Measurements from ENCODE around the gene SLC22A3.
"Not testable (repeated sequence)": the region's sequence is repeated elsewhere in the genome, so short reads cannot be mapped to it uniquely, and the experiment has no call there.

Gene SLC22A3

GRCh38 chr6:160464744-160465143 lies 116.6 kb downstream of the SLC22A3 start:
- no peak for TF ChIP-seq CTCF (IDR thresholded peaks at IDR 0.05)
- H3K27me3 ChIP-seq, result peaks cover 21% of the 10 kb centered on the region
- no peaks in the 10 kb centered on the region for H3K9me3 ChIP-seq
- no peaks in the 10 kb centered on the region for H3K36me3 ChIP-seq
- no peak overlapping the region for H3K4me3 ChIP-seq (ENCODE audit: low read depth in 1 of 2, low read length in 1 of 2)
- peaks cover 18 to 28% of the 10 kb centered on the region in 2 experiments for H3K4me1 ChIP-seq (ENCODE audit: control insufficient read depth in 1 of 2, insufficient read depth in 1 of 2, low read depth in 1 of 2, low read length in 1 of 2)
- no peak overlapping the region for H3K27ac ChIP-seq

- not testable (repeated sequence) for H3K36me3 ChIP-seq; H3K4me3 ChIP-seq (ENCODE audit: low read depth in 1 of 2, low read length in 1 of 2); H3K9me3 ChIP-seq; H3K27ac ChIP-seq
- H3K27me3 ChIP-seq, result peaks cover 17% of the 10 kb centered on the region
- peaks cover 8 to 12% of the 10 kb centered on the region in 2 experiments for H3K4me1 ChIP-seq (ENCODE audit: control insufficient read depth in 1 of 2, insufficient read depth in 1 of 2, low read depth in 1 of 2, low read length in 1 of 2)
Measured at GRCh38 chr6:160467261-160467871, 119.2 kb downstream of the SLC22A3 start.

GRCh38 chr6:160469153-160469552 lies 121.0 kb downstream of the SLC22A3 start:
- no peak for TF ChIP-seq CTCF (IDR thresholded peaks at IDR 0.05)
- H3K4me3 ChIP-seq (ENCODE audit: low read depth in 1 of 2, low read length in 1 of 2), result no peak overlapping the region
- peaks cover 8% of the 10 kb centered on the region for H3K27me3 ChIP-seq
- H3K27ac ChIP-seq, result no peak overlapping the region
- no peaks in the 10 kb centered on the region for H3K9me3 ChIP-seq
- H3K4me1 ChIP-seq (ENCODE audit: control insufficient read depth in 1 of 2, insufficient read depth in 1 of 2, low read depth in 1 of 2, low read length in 1 of 2), result no peaks in the 10 kb centered on the region
- no peaks in the 10 kb centered on the region for H3K36me3 ChIP-seq

GRCh38 chr6:160476056-160476455 lies 127.9 kb downstream of the SLC22A3 start:
- H3K27me3 ChIP-seq, result not testable (repeated sequence)

GRCh38 chr6:160477072-160477471 lies 128.9 kb downstream of the SLC22A3 start:
- not testable (repeated sequence) for H3K4me3 ChIP-seq (ENCODE audit: low read depth in 1 of 2, low read length in 1 of 2); H3K9me3 ChIP-seq; H3K27me3 ChIP-seq; H3K27ac ChIP-seq; H3K36me3 ChIP-seq; H3K4me1 ChIP-seq (ENCODE audit: control insufficient read depth in 1 of 2, insufficient read depth in 1 of 2, low read depth in 1 of 2, low read length in 1 of 2)

More at GRCh38 chr6:160476056-160476455, 127.9 kb downstream of the SLC22A3 start:
- not testable (repeated sequence) for H3K36me3 ChIP-seq; H3K9me3 ChIP-seq; H3K4me3 ChIP-seq (ENCODE audit: low read depth in 1 of 2, low read length in 1 of 2); H3K27ac ChIP-seq; H3K4me1 ChIP-seq (ENCODE audit: control insufficient read depth in 1 of 2, insufficient read depth in 1 of 2, low read depth in 1 of 2, low read length in 1 of 2)

GRCh38 chr6:160477901-160478300 lies 129.7 kb downstream of the SLC22A3 start:
- no peaks in the 10 kb centered on the region for H3K9me3 ChIP-seq
- H3K36me3 ChIP-seq, result no peaks in the 10 kb centered on the region
- no peaks in the 10 kb centered on the region for H3K27me3 ChIP-seq
- no peak overlapping the region for H3K27ac ChIP-seq
- TF ChIP-seq CTCF (IDR thresholded peaks at IDR 0.05), result no peak
- H3K4me3 ChIP-seq (ENCODE audit: low read depth in 1 of 2, low read length in 1 of 2), result no peak overlapping the region
- H3K4me1 ChIP-seq (ENCODE audit: control insufficient read depth in 1 of 2, insufficient read depth in 1 of 2, low read depth in 1 of 2, low read length in 1 of 2), result no peaks in the 10 kb centered on the region

- Histone ChIP-seq H3K36me3 (no peaks in the 10 kb centered on the region), H3K4me1 (ENCODE audit: control insufficient read depth in 1 of 2, insufficient read depth in 1 of 2, low read depth in 1 of 2, low read length in 1 of 2) (no peaks in the 10 kb centered on the region), H3K27ac (no peak overlapping the region), H3K9me3 (no peaks in the 10 kb centered on the region), H3K27me3 (no peaks in the 10 kb centered on the region), H3K4me3 (ENCODE audit: low read depth in 1 of 2, low read length in 1 of 2) (no peak overlapping the region)
- TF ChIP-seq CTCF (IDR thresholded peaks at IDR 0.05), result no peak
Measured at GRCh38 chr6:160487116-160487515, 138.9 kb downstream of the SLC22A3 start.

All from neutrophil (primary cell).